Liver (tissue), 9 donors: Measurements from ENCODE around the gene SNUPN. TPM values are rescaled to one million over a fixed set of nuclear protein-coding genes. Genes with fewer than 3 reads are reported as not detected.

Source experiments
- DNase-seq: peaks from one replicate; pipeline ENCODE4 v3.0.0-alpha.2; 2017; ENCODE audit warnings: low spot score
- H3K27ac ChIP-seq, 2 donors: one replicate each; pipeline ENCODE4 v1.7.0; 2013; ENCODE audit warnings: inconsistent platforms in 2 of 2, low read length in 2 of 2, control low read depth in 1 of 2, low read depth in 1 of 2, mild to moderate bottlenecking in 1 of 2
- H3K27me3 ChIP-seq, 4 donors: one replicate each; pipeline versions ENCODE4 v1.6.1 to v1.7.0; 2013; ENCODE audit warnings: low read length in 3 of 4, inconsistent platforms in 1 of 4, mild to moderate bottlenecking in 1 of 4, moderate library complexity in 1 of 4; ENCODE audit not compliant: control insufficient read depth in 4 of 4, insufficient read depth in 4 of 4
- H3K36me3 ChIP-seq, 4 donors: one replicate each; pipeline versions ENCODE4 v1.6.1 to v1.7.0; 2013; ENCODE audit warnings: low read length in 3 of 4, mild to moderate bottlenecking in 3 of 4, low read depth in 1 of 4, moderate library complexity in 1 of 4; ENCODE audit not compliant: control insufficient read depth in 4 of 4, insufficient read depth in 3 of 4
- H3K4me1 ChIP-seq, 4 donors: one replicate each; pipeline versions ENCODE4 v1.6.1 to v1.7.0; 2013; ENCODE audit warnings: low read length in 3 of 4, mild to moderate bottlenecking in 3 of 4, moderate library complexity in 1 of 4; ENCODE audit not compliant: control insufficient read depth in 4 of 4, insufficient read depth in 4 of 4
- H3K4me3 ChIP-seq, 3 donors: one replicate each; pipeline versions ENCODE4 v1.6.1 to v1.7.0; 2013; ENCODE audit warnings: low read length in 3 of 3, control low read depth in 1 of 3, low read depth in 1 of 3, mild to moderate bottlenecking in 1 of 3
- H3K9ac ChIP-seq, 2 donors: one replicate each; pipeline ENCODE4 v1.7.0; 2013; ENCODE audit warnings: low read length in 2 of 2, mild to moderate bottlenecking in 2 of 2, moderate library complexity in 2 of 2, control low read depth in 1 of 2, low read depth in 1 of 2
- H3K9me3 ChIP-seq, 4 donors: one replicate each; pipeline versions ENCODE4 v1.6.1 to v1.7.0; 2013; ENCODE audit warnings: low read length in 3 of 4; ENCODE audit not compliant: control insufficient read depth in 4 of 4
- CTCF ChIP-seq: fragments of 150-350 bp; IDR thresholded peaks from 2 replicates; pipeline ENCODE4 v1.5.1; 2017; ENCODE audit warnings: improper control_type of control experiment, low read depth, low read length; ENCODE audit not compliant: missing input control
- EGR1 ChIP-seq, 2 donors: IDR thresholded peaks; 2 replicates each; pipeline ENCODE4 v1.6.1; 2016 to 2018; ENCODE audit warnings: antibody characterized with exemption in 2 of 2, low read depth in 2 of 2
- FOXA1 ChIP-seq: IDR thresholded peaks from 2 replicates; pipeline ENCODE4 v1.6.1; 2016; ENCODE audit warnings: antibody characterized with exemption
- FOXA2 ChIP-seq: IDR thresholded peaks from 2 replicates; pipeline ENCODE4 v1.6.1; 2016; ENCODE audit warnings: antibody characterized with exemption
- GABPA ChIP-seq, 2 donors: IDR thresholded peaks in 1 of 2; conservative IDR thresholded peaks in 1 of 2; 2 replicates each; pipeline ENCODE4 v1.6.1; 2016; ENCODE audit warnings: antibody characterized with exemption in 2 of 2, mild to moderate bottlenecking in 1 of 2, moderate library complexity in 1 of 2
- HNF4A ChIP-seq, 2 donors: conservative IDR thresholded peaks; 2 replicates each; pipeline ENCODE4 v1.6.1; 2016; ENCODE audit warnings: antibody characterized with exemption in 2 of 2, mild to moderate bottlenecking in 2 of 2
- HNF4G ChIP-seq: IDR thresholded peaks from 2 replicates; pipeline ENCODE4 v1.6.1; 2016; ENCODE audit warnings: antibody characterized with exemption
- JUND ChIP-seq, 2 donors: IDR thresholded peaks; 2 replicates each; pipeline ENCODE4 v1.6.1; 2016; ENCODE audit warnings: antibody characterized with exemption in 2 of 2
- MAX ChIP-seq: IDR thresholded peaks from 2 replicates; pipeline ENCODE4 v1.6.1; 2016; ENCODE audit warnings: antibody characterized with exemption
- NR2F2 ChIP-seq: IDR thresholded peaks from 2 replicates; pipeline ENCODE4 v1.6.1; 2016; ENCODE audit warnings: antibody characterized with exemption
- RAD21 ChIP-seq, 2 donors: IDR thresholded peaks; 2 replicates each; pipeline ENCODE4 v1.6.1; 2016; ENCODE audit warnings: antibody characterized with exemption in 2 of 2, mild to moderate bottlenecking in 2 of 2
- RXRA ChIP-seq, 2 donors: IDR thresholded peaks; 2 replicates each; pipeline ENCODE4 v1.6.1; 2017 to 2018; ENCODE audit warnings: antibody characterized with exemption in 2 of 2, mild to moderate bottlenecking in 1 of 2
- SP1 ChIP-seq: IDR thresholded peaks from 2 replicates; pipeline ENCODE4 v1.6.1; 2018; ENCODE audit warnings: antibody characterized with exemption, mild to moderate bottlenecking
- TAF1 ChIP-seq: conservative IDR thresholded peaks from 2 replicates; pipeline ENCODE4 v1.6.1; 2016; ENCODE audit warnings: antibody characterized with exemption, mild to moderate bottlenecking
- YY1 ChIP-seq: IDR thresholded peaks from 2 replicates; pipeline ENCODE4 v1.6.1; 2016; ENCODE audit warnings: antibody characterized with exemption, mild to moderate bottlenecking
- WGBS: extraction: QIAGEN DNeasy Blood & Tissue Kit; methylation state at CpG from one replicate; pipeline ENCODE4 v1.1.7; 2013; 5-methylcytosine and 5-hydroxymethylcytosine counted together
- polyA plus RNA-seq, 2 donors: library from polyadenylated mRNA; stranded (reverse) in 1 of 2; unstranded in 1 of 2; fragments of 200-250 nt in 1 of 2; fragments of >200 nt in 1 of 2; fragmentation: Nextera tagmentation in 1 of 2; extraction: Ambion mirVana in 1 of 2; gene quantifications; one replicate each; pipeline versions ENCODE4 v1.2.1 to v1.2.3, GENCODE V29; 2013 to 2015
- total RNA-seq, 2 donors: library from RNA; depleted of rRNA; stranded (reverse); fragments of >200 nt; gene quantifications; one replicate each; pipeline ENCODE4 v1.2.3, GENCODE V29; 2014
- TF ChIP-seq, protein P1 (sequence below): IDR thresholded peaks from 2 replicates; pipeline ENCODE4 v1.6.1; 2016; ENCODE audit warnings: antibody characterized with exemption
- TF ChIP-seq, protein P2 (sequence below): IDR thresholded peaks from 2 replicates; pipeline ENCODE4 v1.6.1; 2016; ENCODE audit warnings: antibody characterized with exemption, mild to moderate bottlenecking
- donor health status: healthy.
- donor health status: healthy.
- donor health status: healthy.
- donor health status: healthy.
- donor health status: healthy.

SNUPN gene
- total and polyA plus RNA-seq, 4 donors: 7.8 to 13.2 (median 12.1) TPM

GRCh38 chr15:75662823-75663519, 37.4 kb upstream of the SNUPN start:
- TF ChIP-seq, protein P1, sequence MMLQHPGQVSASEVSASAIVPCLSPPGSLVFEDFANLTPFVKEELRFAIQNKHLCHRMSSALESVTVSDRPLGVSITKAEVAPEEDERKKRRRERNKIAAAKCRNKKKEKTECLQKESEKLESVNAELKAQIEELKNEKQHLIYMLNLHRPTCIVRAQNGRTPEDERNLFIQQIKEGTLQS: no peak
- TF ChIP-seq FOXA2: no peak
- TF ChIP-seq CTCF: no peak
- no peak for TF ChIP-seq HNF4A (conservative IDR thresholded peaks at IDR 0.05)
- TF ChIP-seq EGR1 (IDR thresholded peaks at IDR 0.05; ENCODE audit: low read depth in 2 of 2): no peak
- no peak for TF ChIP-seq YY1
- no peak for TF ChIP-seq RAD21 (IDR thresholded peaks at IDR 0.05)
- TF ChIP-seq JUND (IDR thresholded peaks at IDR 0.05): no peak
- no peak for TF ChIP-seq NR2F2
- no peak for TF ChIP-seq RXRA (IDR thresholded peaks at IDR 0.05)
- TF ChIP-seq SP1: no peak
- TF ChIP-seq HNF4G: no peak
- no peak for TF ChIP-seq FOXA1
- no peak for TF ChIP-seq GABPA (IDR thresholded peaks at IDR 0.05 in 1 of 2, conservative IDR thresholded peaks at IDR 0.05 in 1 of 2)
- no peak for TF ChIP-seq TAF1
- TF ChIP-seq, protein P2, sequence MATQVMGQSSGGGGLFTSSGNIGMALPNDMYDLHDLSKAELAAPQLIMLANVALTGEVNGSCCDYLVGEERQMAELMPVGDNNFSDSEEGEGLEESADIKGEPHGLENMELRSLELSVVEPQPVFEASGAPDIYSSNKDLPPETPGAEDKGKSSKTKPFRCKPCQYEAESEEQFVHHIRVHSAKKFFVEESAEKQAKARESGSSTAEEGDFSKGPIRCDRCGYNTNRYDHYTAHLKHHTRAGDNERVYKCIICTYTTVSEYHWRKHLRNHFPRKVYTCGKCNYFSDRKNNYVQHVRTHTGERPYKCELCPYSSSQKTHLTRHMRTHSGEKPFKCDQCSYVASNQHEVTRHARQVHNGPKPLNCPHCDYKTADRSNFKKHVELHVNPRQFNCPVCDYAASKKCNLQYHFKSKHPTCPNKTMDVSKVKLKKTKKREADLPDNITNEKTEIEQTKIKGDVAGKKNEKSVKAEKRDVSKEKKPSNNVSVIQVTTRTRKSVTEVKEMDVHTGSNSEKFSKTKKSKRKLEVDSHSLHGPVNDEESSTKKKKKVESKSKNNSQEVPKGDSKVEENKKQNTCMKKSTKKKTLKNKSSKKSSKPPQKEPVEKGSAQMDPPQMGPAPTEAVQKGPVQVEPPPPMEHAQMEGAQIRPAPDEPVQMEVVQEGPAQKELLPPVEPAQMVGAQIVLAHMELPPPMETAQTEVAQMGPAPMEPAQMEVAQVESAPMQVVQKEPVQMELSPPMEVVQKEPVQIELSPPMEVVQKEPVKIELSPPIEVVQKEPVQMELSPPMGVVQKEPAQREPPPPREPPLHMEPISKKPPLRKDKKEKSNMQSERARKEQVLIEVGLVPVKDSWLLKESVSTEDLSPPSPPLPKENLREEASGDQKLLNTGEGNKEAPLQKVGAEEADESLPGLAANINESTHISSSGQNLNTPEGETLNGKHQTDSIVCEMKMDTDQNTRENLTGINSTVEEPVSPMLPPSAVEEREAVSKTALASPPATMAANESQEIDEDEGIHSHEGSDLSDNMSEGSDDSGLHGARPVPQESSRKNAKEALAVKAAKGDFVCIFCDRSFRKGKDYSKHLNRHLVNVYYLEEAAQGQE: no peak
- peaks cover 8 to 46% (median 36%) of the 10 kb centered on the region in 4 donors for H3K4me1 ChIP-seq
- peaks cover 0 to 8% (median 3%) of the 10 kb centered on the region in 4 donors for H3K36me3 ChIP-seq
- no peak overlapping the region for H3K9ac ChIP-seq
- no peaks in the 10 kb centered on the region for H3K9me3 ChIP-seq
- no peak for DNase-seq
- H3K4me3 ChIP-seq: no peak overlapping the region
- 93% methylated on average over 9 of the region's 9 CpGs for WGBS
- no peak overlapping the region for H3K27ac ChIP-seq
- H3K27me3 ChIP-seq: no peaks in the 10 kb centered on the region

DNA sequence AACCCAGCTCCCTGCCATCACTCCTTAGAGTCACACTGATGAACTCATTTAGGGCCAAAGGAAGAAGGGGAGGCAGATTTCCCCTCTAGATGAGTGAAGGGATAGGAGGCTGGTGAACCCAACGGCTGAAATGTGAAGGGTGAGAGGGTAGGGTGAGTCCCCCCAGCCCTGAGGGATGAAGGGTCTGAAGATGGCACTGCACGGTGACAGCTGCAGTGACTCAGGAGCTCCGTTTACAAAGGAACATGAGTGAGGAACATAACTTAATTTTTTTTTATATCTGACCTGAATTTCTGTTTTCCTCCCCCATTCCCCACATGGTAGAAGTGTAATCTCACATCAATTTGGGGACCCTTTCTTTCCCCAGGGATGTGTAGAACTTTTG, 36.2 kb upstream of the SNUPN start:
- no peak overlapping the region for H3K4me3 ChIP-seq
- no peak for DNase-seq
- 85% methylated on average over 3 of the region's 3 CpGs for WGBS
- H3K36me3 ChIP-seq: peaks cover 0 to 19% (median 10%) of the 10 kb centered on the region in 4 donors
- no peaks in the 10 kb centered on the region for H3K9me3 ChIP-seq
- H3K4me1 ChIP-seq: peaks cover 8 to 45% (median 35%) of the 10 kb centered on the region in 4 donors
- peak overlapping the region in 1 of 2 donors; percentile 46 for H3K9ac ChIP-seq
- H3K27me3 ChIP-seq: no peaks in the 10 kb centered on the region
- peak overlapping the region; percentile 60 to 69 for H3K27ac ChIP-seq
- TF ChIP-seq, protein P2: no peak
- TF ChIP-seq NR2F2 (no peak), SP1 (no peak), YY1 (no peak), FOXA2 (no peak), MAX (no peak), CTCF (no peak), RAD21 (IDR thresholded peaks at IDR 0.05) (no peak), HNF4G (no peak), EGR1 (IDR thresholded peaks at IDR 0.05; ENCODE audit: low read depth in 2 of 2) (no peak), JUND (IDR thresholded peaks at IDR 0.05) (no peak), FOXA1 (no peak)
